ENCODE data around the gene HUNK.
"Not testable (repeated sequence)": the region's sequence is repeated elsewhere in the genome, so short reads cannot be mapped to it uniquely, and the experiment has no call there.

Gene HUNK

GRCh38 chr21:31871371-31871770, 1.4 kb upstream of the HUNK start:
- not testable (repeated sequence) for DNase-seq

- DNase-seq = no peak
Measured at GRCh38 chr21:31872072-31872451, 758 bp upstream of the HUNK start.

GRCh38 chr21:31873275-31873695, 465 bp downstream of the HUNK start:
- DNase-seq = no peak

GRCh38 chr21:31873696-31874599, 1.1 kb downstream of the HUNK start:
- DNase-seq = no peak

GRCh38 chr21:31874812-31875212, 2.0 kb downstream of the HUNK start:
- no peak for DNase-seq

DNA sequence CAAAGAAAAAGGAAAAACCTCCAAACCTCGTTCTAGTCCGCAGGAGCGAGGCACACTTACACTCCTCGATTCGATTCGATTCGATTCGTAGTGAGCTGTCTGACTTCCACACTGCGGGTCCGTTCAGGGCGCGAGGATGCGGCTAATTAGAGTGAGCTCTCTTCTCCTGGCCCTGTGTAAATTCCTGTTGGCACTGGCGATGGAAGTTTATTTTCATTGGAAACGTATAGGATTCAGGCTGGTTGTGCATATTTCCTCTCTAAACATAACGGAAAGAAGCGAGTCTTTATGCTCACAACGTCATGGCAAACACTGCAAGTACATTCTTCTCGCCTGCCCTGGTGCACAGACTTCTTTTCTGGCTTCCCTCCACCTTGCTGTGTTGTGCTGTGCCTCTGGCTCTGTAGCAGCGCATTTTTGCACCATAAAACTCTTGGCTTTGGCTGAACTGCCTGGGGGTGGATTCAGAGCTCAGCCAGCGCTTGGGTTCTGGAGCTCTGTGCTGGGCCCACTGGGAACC, 2.7 kb downstream of the HUNK start:
- DNase-seq = no peak

- DNase-seq = no peak
Measured at GRCh38 chr21:31877463-31877957, 4.7 kb downstream of the HUNK start.

- DNase-seq = no peak
Measured at GRCh38 chr21:31878831-31879230, 6.0 kb downstream of the HUNK start.

DNA sequence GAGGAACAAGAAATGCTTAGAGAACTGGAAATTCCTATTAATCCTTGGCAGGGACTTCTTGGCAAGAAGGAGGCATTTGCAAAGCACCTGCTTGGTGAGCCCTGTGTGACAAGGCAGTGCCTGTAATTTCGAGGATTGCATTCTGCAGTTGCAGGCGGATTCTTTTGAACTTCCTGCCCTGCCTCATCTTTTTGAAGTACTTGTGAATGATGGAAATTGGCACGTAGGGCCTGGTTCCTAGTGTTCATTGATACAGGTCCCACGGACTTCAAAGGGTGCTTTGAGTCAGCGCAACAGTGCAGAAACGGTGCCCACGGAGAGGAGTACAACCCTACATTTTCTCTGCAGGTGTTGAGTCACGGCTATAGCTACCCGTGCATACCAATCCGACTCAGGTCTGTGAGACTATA, 6.4 kb downstream of the HUNK start:
- DNase-seq = no peak

- DNase-seq = no peak
Measured at GRCh38 chr21:31879911-31880310, 7.1 kb downstream of the HUNK start.

DNA sequence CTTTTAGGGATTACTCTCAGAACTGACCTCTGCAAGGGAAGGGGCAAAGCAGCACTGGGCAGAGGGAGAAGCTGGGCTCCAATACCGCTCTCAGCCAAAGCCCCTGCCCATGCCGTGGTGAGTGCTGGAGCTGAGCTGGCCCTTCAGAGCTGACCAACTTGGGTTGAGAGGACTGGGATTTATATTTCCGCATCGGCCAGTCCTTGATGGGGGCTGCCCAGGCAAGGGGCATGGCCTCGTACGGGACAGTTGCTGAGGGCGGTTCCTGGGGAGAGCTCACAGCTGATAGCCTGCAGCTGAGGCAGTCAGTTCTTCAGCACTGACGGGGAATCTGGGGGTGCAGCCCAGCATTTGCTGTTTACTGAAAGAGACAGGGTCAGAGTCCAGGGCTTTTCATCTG, 8.0 kb downstream of the HUNK start:
- no peak for DNase-seq

DNA sequence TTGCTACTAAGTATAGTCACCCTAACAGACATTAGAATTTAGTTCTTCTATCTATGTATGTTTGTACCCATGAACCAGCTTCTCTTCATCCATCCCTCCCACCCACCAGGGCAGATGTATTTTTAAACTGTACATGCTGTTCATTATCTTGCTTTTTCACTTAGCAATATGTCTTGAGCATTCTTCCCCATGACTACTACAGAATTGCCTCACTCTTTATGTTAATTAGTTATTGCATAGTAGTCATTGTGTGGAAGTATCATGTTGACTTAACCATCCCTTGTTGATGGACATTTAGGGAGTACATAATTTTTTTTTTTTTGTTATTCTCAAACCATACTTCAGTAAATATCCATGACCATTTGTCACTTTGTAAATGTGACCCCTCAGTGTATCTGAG, 9.9 kb downstream of the HUNK start:
- DNase-seq = no peak

- no peak for DNase-seq
Measured at GRCh38 chr21:31885146-31885545, 12.3 kb downstream of the HUNK start.

DNA sequence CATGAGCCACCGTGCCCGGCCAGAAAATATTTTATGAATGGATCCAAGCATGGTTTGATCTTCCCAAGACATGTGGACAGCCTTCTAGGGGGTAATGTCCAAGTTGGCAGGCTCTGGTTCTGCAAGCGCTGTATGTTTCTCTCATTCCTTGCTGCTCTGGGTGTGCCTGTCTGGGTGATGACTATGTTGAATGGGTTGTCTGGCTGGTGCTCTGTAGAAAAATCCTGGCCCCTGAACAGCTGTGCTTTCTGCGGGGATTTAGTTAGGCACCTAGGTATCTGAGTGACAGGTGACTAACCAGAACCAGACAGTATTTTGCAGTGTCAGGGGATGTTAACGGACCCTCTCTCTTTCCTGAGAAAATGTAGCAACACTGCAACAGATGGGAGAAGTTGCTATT, 14.1 kb downstream of the HUNK start:
- DNase-seq = no peak

DNA sequence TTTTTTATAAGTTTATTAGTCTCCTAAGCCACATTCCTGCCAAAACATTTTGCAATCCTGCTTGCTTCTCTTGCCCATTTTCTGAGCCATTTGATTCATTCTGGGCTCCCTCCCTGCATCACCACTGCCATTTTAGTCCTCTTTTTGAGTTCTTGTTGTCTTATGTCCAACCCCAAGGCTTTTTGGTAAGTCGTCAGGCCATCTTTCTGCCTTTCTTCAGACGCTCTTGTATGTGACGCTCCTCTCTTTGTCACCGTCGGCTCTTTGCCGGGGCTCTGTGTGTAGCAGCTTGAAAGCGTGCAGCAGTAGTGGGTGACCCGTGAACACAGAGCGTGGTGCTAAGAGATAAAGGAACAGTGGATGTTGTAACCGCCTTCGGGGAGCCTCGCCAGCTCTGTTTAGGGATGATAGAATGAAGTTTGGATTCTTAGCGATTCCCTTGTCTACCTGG, 14.6 kb downstream of the HUNK start:
- no peak for DNase-seq

DNA sequence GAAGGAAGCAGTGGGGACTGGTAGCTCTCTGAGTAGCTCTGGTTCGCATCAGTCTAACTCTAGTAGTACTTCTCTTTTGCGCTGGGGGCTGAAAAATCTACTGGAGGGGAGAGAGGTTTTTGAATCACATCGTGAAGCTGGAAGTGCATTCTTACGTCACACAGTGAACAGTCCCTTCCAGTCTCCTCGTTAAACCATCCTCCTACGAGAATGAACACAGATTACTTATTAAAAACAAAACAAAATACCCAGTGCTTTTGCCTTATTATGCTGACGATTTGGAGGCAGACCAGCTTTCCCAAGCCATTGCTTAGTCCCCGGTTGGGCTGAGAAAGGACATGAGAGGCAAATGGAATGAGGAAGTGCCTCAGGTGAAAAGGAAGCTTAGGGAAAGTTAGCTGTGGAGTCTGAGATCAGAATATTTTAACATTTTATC, 16.1 kb downstream of the HUNK start:
- DNase-seq = no peak

DNA sequence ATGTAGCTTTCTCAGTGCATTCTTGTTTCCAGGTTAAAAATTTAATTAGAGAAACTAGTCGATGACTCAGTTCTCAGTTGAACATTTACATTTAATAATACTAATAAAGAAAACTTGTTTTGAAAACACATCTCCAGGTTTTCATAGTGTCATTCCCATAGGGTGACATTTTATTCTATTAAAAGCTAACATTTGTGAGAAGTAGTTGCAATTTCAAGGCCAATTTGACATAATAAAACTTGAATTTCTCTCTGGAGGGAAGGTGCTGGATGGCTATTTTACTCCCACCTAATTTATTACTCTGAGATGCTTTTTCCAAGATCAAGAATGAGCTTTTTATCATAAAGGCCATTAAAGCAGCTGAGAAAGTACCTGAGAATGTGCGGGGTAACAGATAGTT, 16.6 kb downstream of the HUNK start:
- no peak for DNase-seq

- no peak for DNase-seq
Measured at GRCh38 chr21:31892686-31893085, 19.9 kb downstream of the HUNK start.

DNA sequence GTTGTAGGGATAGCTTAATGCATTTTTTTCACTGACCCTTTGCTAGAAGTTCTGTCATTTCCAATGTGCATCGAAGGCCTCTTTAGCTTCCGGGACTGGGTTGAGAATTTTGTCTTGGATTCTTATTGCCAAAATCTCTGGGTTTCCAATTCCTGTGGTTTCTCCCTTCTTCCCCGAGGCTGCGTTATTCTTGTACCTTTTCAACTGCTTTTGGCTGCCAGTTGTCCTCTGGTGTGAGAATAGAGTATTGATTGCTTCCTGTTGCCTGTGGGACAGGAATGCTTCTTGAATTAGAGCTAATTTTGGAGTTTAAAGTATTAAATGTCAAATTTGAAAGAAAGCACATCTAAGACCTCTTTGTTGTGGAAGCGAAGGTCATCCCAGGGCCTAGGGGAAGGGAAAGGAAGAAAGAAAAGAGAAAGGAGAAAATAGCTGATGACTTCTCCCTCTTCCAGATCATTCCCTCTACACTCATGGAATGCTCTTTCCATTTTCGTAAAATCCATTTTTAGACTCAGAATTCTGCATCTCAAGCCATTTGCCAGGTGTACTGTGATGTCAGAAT, 21.1 kb downstream of the HUNK start:
- DNase-seq = no peak

DNA sequence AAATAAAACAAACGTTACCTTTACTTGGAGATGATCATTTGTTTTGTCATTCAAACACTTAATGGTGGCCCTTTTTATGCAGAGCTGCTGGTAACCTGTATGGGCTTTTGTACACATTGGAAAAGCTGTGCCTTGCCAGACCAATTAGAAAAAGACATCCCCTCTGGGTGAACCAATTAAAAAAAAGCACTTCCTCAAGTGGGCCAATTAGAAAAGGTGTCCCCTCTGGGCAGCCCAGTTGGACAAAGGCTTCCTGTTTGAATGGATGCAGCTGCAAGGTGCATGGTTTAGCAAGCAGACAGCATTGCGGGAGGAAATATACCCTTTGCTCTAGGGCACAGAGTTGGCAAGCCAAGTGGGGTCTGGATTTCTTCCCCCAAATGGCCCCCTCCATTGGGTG, 21.6 kb downstream of the HUNK start:
- no peak for DNase-seq

GRCh38 chr21:31895077-31895835, 22.4 kb downstream of the HUNK start:
- DNase-seq = no peak

- DNase-seq = no peak
Measured at GRCh38 chr21:31896019-31896418, 23.2 kb downstream of the HUNK start.

- DNase-seq = no peak
Measured at GRCh38 chr21:31897311-31897710, 24.5 kb downstream of the HUNK start.
